Measurements from ENCODE around the gene TAPT1. TPM values are rescaled to one million over a fixed set of nuclear protein-coding genes. Genes with fewer than 3 reads are reported as not detected.

TAPT1 gene
- polyA plus RNA-seq, 3 donors: 30.9 to 44.8 (median 42.7) TPM

- no peak for DNase-seq
Observed at GRCh38 chr4:16142598-16143310, 83.5 kb downstream of the TAPT1 start.

GRCh38 chr4:16140879-16141249, 85.4 kb downstream of the TAPT1 start:
- peak; percentile 69 for DNase-seq

- no peak for DNase-seq
Observed at GRCh38 chr4:16140231-16140878, 85.9 kb downstream of the TAPT1 start.

- no peak for DNase-seq
Observed at GRCh38 chr4:16139066-16139945, 87.0 kb downstream of the TAPT1 start.

- DNase-seq: no peak
Observed at GRCh38 chr4:16136827-16137226, 89.4 kb downstream of the TAPT1 start.

- no peak for DNase-seq
Observed at GRCh38 chr4:16136311-16136710, 90.0 kb downstream of the TAPT1 start.

GRCh38 chr4:16133406-16133805, 92.9 kb downstream of the TAPT1 start:
- no peak for DNase-seq

GRCh38 chr4:16131293-16131692, 95.0 kb downstream of the TAPT1 start:
- DNase-seq: no peak

- DNase-seq: no peak
Observed at GRCh38 chr4:16129336-16129735, 96.9 kb downstream of the TAPT1 start.

- DNase-seq: no peak
Observed at GRCh38 chr4:16126714-16127113, 99.6 kb downstream of the TAPT1 start.

GRCh38 chr4:16125571-16126445, 100.5 kb downstream of the TAPT1 start:
- no peak for DNase-seq

- DNase-seq: no peak
Observed at GRCh38 chr4:16124232-16124631, 102.0 kb downstream of the TAPT1 start.

GRCh38 chr4:16123356-16124084, 102.8 kb downstream of the TAPT1 start:
- DNase-seq: no peak

- DNase-seq: no peak
Observed at GRCh38 chr4:16122784-16123183, 103.5 kb downstream of the TAPT1 start.

- DNase-seq: no peak
Observed at GRCh38 chr4:16122308-16122711, 104.0 kb downstream of the TAPT1 start.

GRCh38 chr4:16120720-16121119, 105.6 kb downstream of the TAPT1 start:
- DNase-seq: no peak

- no peak for DNase-seq
Observed at GRCh38 chr4:16119981-16120380, 106.3 kb downstream of the TAPT1 start.

GRCh38 chr4:16118090-16118489, 108.2 kb downstream of the TAPT1 start:
- no peak for DNase-seq

- no peak for DNase-seq
Observed at GRCh38 chr4:16117164-16117563, 109.1 kb downstream of the TAPT1 start.

- DNase-seq: no peak
Observed at GRCh38 chr4:16116493-16116990, 109.7 kb downstream of the TAPT1 start.

GRCh38 chr4:16116019-16116418, 110.3 kb downstream of the TAPT1 start:
- no peak for DNase-seq
